Measurements from ENCODE around the gene POLR1B.
"Not testable (repeated sequence)": the region's sequence is repeated elsewhere in the genome, so short reads cannot be mapped to it uniquely, and the experiment has no call there.

The POLR1B gene

GRCh38 chr2:112542123-112542983, at the start of gene POLR1B:
TSS of gene POLR1B (plus strand) at chr2:112542465. CDS start at chr2:112542495, 30 bp downstream.
- DNase-seq (ENCODE audit: low read depth): peak; percentile 64

GRCh38 chr2:112493048-112493447, 49.2 kb upstream of the POLR1B start:
- no peak for DNase-seq (ENCODE audit: low read depth)

- DNase-seq (ENCODE audit: low read depth): no peak
Observed at GRCh38 chr2:112493858-112494648, 48.2 kb upstream of the POLR1B start.

- DNase-seq (ENCODE audit: low read depth): no peak
Observed at GRCh38 chr2:112494828-112495227, 47.4 kb upstream of the POLR1B start.

- not testable (repeated sequence) for DNase-seq (ENCODE audit: low read depth)
Observed at GRCh38 chr2:112495878-112496277, 46.4 kb upstream of the POLR1B start.

GRCh38 chr2:112500850-112501484, 41.3 kb upstream of the POLR1B start:
- DNase-seq (ENCODE audit: low read depth): not testable (repeated sequence)

- not testable (repeated sequence) for DNase-seq (ENCODE audit: low read depth)
Observed at GRCh38 chr2:112509239-112509998, 32.8 kb upstream of the POLR1B start.

GRCh38 chr2:112516801-112517200, 25.5 kb upstream of the POLR1B start:
- no peak for DNase-seq (ENCODE audit: low read depth)

GRCh38 chr2:112518807-112519206, 23.5 kb upstream of the POLR1B start:
- DNase-seq (ENCODE audit: low read depth): no peak

GRCh38 chr2:112519506-112519905, 22.8 kb upstream of the POLR1B start:
- DNase-seq (ENCODE audit: low read depth): no peak

GRCh38 chr2:112520234-112520783, 22.0 kb upstream of the POLR1B start:
- no peak for DNase-seq (ENCODE audit: low read depth)

- no peak for DNase-seq (ENCODE audit: low read depth)
Observed at GRCh38 chr2:112523291-112523777, 18.9 kb upstream of the POLR1B start.

- not testable (repeated sequence) for DNase-seq (ENCODE audit: low read depth)
Observed at GRCh38 chr2:112524276-112524675, 18.0 kb upstream of the POLR1B start.

- no peak for DNase-seq (ENCODE audit: low read depth)
Observed at GRCh38 chr2:112528541-112528940, 13.7 kb upstream of the POLR1B start.

GRCh38 chr2:112529757-112530156, 12.5 kb upstream of the POLR1B start:
- no peak for DNase-seq (ENCODE audit: low read depth)

GRCh38 chr2:112530728-112531127, 11.5 kb upstream of the POLR1B start:
- no peak for DNase-seq (ENCODE audit: low read depth)

GRCh38 chr2:112534826-112535225, 7.4 kb upstream of the POLR1B start:
- no peak for DNase-seq (ENCODE audit: low read depth)

GRCh38 chr2:112536665-112537064, 5.6 kb upstream of the POLR1B start:
- DNase-seq (ENCODE audit: low read depth): not testable (repeated sequence)

- DNase-seq (ENCODE audit: low read depth): no peak
Observed at GRCh38 chr2:112539306-112539705, 3.0 kb upstream of the POLR1B start.

GRCh38 chr2:112540906-112541305, 1.4 kb upstream of the POLR1B start:
- no peak for DNase-seq (ENCODE audit: low read depth)
